ENCODE results near the gene SV2B. TPM values are rescaled to one million over a fixed set of nuclear protein-coding genes. Genes with fewer than 3 reads are reported as not detected.

The SV2B gene
- polyA plus RNA-seq, 2 donors = 0.02 to 0.07 TPM

GRCh38 chr15:91216000-91216399 lies 115.9 kb downstream of the SV2B start:
- no peaks in the 10 kb centered on the region for H3K4me1 ChIP-seq (ENCODE audit: control insufficient read depth in 2 of 2, insufficient read depth in 2 of 2, low read length in 1 of 2)
- H3K4me3 ChIP-seq (ENCODE audit: low read depth in 1 of 2, low read length in 2 of 2) = no peak overlapping the region
- H3K9me3 ChIP-seq (ENCODE audit: control insufficient read depth in 2 of 2, insufficient read depth in 1 of 2, low read depth in 1 of 2, low read length in 1 of 2) = no peaks in the 10 kb centered on the region
- H3K27ac ChIP-seq (ENCODE audit: low read depth in 2 of 2, low read length in 1 of 2) = no peak overlapping the region
- H3K27me3 ChIP-seq (ENCODE audit: control insufficient read depth in 1 of 2, insufficient read depth in 2 of 2, low read length in 2 of 2) = peaks cover 0 to 2% of the 10 kb centered on the region in 2 donors
- H3K36me3 ChIP-seq (ENCODE audit: control insufficient read depth in 2 of 2, insufficient read depth in 2 of 2, low read length in 1 of 2) = no peaks in the 10 kb centered on the region
- 67% methylated on average over 3 of the region's 3 CpGs for WGBS, 2 donors

GRCh38 chr15:91219206-91219605 lies 119.1 kb downstream of the SV2B start:
- Histone ChIP-seq H3K27ac (ENCODE audit: low read depth in 2 of 2, low read length in 1 of 2) (no peak overlapping the region), H3K9me3 (ENCODE audit: control insufficient read depth in 2 of 2, insufficient read depth in 1 of 2, low read depth in 1 of 2, low read length in 1 of 2) (no peaks in the 10 kb centered on the region), H3K27me3 (ENCODE audit: control insufficient read depth in 1 of 2, insufficient read depth in 2 of 2, low read length in 2 of 2) (peaks cover 0 to 2% of the 10 kb centered on the region in 2 donors), H3K36me3 (ENCODE audit: control insufficient read depth in 2 of 2, insufficient read depth in 2 of 2, low read length in 1 of 2) (no peaks in the 10 kb centered on the region), H3K4me1 (ENCODE audit: control insufficient read depth in 2 of 2, insufficient read depth in 2 of 2, low read length in 1 of 2) (no peaks in the 10 kb centered on the region), H3K4me3 (ENCODE audit: low read depth in 1 of 2, low read length in 2 of 2) (no peak overlapping the region)
- WGBS, 2 donors = 27 to 43% methylated on average over 1 of the region's 1 CpG

- no peak overlapping the region for H3K4me3 ChIP-seq (ENCODE audit: low read depth in 1 of 2, low read length in 2 of 2)
- H3K9me3 ChIP-seq (ENCODE audit: control insufficient read depth in 2 of 2, insufficient read depth in 1 of 2, low read depth in 1 of 2, low read length in 1 of 2) = no peaks in the 10 kb centered on the region
- no peaks in the 10 kb centered on the region for H3K36me3 ChIP-seq (ENCODE audit: control insufficient read depth in 2 of 2, insufficient read depth in 2 of 2, low read length in 1 of 2)
- H3K4me1 ChIP-seq (ENCODE audit: control insufficient read depth in 2 of 2, insufficient read depth in 2 of 2, low read length in 1 of 2) = no peaks in the 10 kb centered on the region
- H3K27ac ChIP-seq (ENCODE audit: low read depth in 2 of 2, low read length in 1 of 2) = no peak overlapping the region
- 81 to 82% methylated on average over 8 of the region's 8 CpGs for WGBS, 2 donors
- H3K27me3 ChIP-seq (ENCODE audit: control insufficient read depth in 1 of 2, insufficient read depth in 2 of 2, low read length in 2 of 2) = peaks cover 0 to 2% of the 10 kb centered on the region in 2 donors
Observed at GRCh38 chr15:91222052-91222451, 122.0 kb downstream of the SV2B start.

GRCh38 chr15:91223863-91224262 lies 123.8 kb downstream of the SV2B start:
- H3K36me3 ChIP-seq (ENCODE audit: control insufficient read depth in 2 of 2, insufficient read depth in 2 of 2, low read length in 1 of 2) = no peaks in the 10 kb centered on the region
- 63 to 67% methylated on average over 3 of the region's 3 CpGs for WGBS, 2 donors
- no peak overlapping the region for H3K27ac ChIP-seq (ENCODE audit: low read depth in 2 of 2, low read length in 1 of 2)
- no peaks in the 10 kb centered on the region for H3K4me1 ChIP-seq (ENCODE audit: control insufficient read depth in 2 of 2, insufficient read depth in 2 of 2, low read length in 1 of 2)
- peaks cover 0 to 5% of the 10 kb centered on the region in 2 donors for H3K27me3 ChIP-seq (ENCODE audit: control insufficient read depth in 1 of 2, insufficient read depth in 2 of 2, low read length in 2 of 2)
- peaks cover 0 to under 1% of the 10 kb centered on the region in 2 donors for H3K9me3 ChIP-seq (ENCODE audit: control insufficient read depth in 2 of 2, insufficient read depth in 1 of 2, low read depth in 1 of 2, low read length in 1 of 2)
- no peak overlapping the region for H3K4me3 ChIP-seq (ENCODE audit: low read depth in 1 of 2, low read length in 2 of 2)

GRCh38 chr15:91224755-91225380 lies 124.8 kb downstream of the SV2B start:
- H3K27me3 ChIP-seq (ENCODE audit: control insufficient read depth in 1 of 2, insufficient read depth in 2 of 2, low read length in 2 of 2) = peaks cover 0 to 5% of the 10 kb centered on the region in 2 donors

GRCh38 chr15:91225741-91226140 lies 125.7 kb downstream of the SV2B start:
- Histone ChIP-seq H3K27ac (ENCODE audit: low read depth in 2 of 2, low read length in 1 of 2) (no peak overlapping the region), H3K9me3 (ENCODE audit: control insufficient read depth in 2 of 2, insufficient read depth in 1 of 2, low read depth in 1 of 2, low read length in 1 of 2) (peaks cover 0 to 2% of the 10 kb centered on the region in 2 donors), H3K36me3 (ENCODE audit: control insufficient read depth in 2 of 2, insufficient read depth in 2 of 2, low read length in 1 of 2) (no peaks in the 10 kb centered on the region), H3K4me1 (ENCODE audit: control insufficient read depth in 2 of 2, insufficient read depth in 2 of 2, low read length in 1 of 2) (no peaks in the 10 kb centered on the region), H3K4me3 (ENCODE audit: low read depth in 1 of 2, low read length in 2 of 2) (no peak overlapping the region), H3K27me3 (ENCODE audit: control insufficient read depth in 1 of 2, insufficient read depth in 2 of 2, low read length in 2 of 2) (peaks cover 0 to 2% of the 10 kb centered on the region in 2 donors)
- WGBS, 2 donors = 64 to 72% methylated on average over 5 of the region's 5 CpGs

More at GRCh38 chr15:91224755-91225380, 124.8 kb downstream of the SV2B start:
- Histone ChIP-seq H3K36me3 (ENCODE audit: control insufficient read depth in 2 of 2, insufficient read depth in 2 of 2, low read length in 1 of 2) (no peaks in the 10 kb centered on the region), H3K4me1 (ENCODE audit: control insufficient read depth in 2 of 2, insufficient read depth in 2 of 2, low read length in 1 of 2) (no peaks in the 10 kb centered on the region), H3K9me3 (ENCODE audit: control insufficient read depth in 2 of 2, insufficient read depth in 1 of 2, low read depth in 1 of 2, low read length in 1 of 2) (peaks cover 0 to 2% of the 10 kb centered on the region in 2 donors), H3K27ac (ENCODE audit: low read depth in 2 of 2, low read length in 1 of 2) (no peak overlapping the region), H3K4me3 (ENCODE audit: low read depth in 1 of 2, low read length in 2 of 2) (no peak overlapping the region)
- 60 to 62% methylated on average over 7 of the region's 7 CpGs for WGBS, 2 donors

GRCh38 chr15:91227117-91227516 lies 127.1 kb downstream of the SV2B start:
- Histone ChIP-seq H3K9me3 (ENCODE audit: control insufficient read depth in 2 of 2, insufficient read depth in 1 of 2, low read depth in 1 of 2, low read length in 1 of 2) (peaks cover 0 to 2% of the 10 kb centered on the region in 2 donors), H3K4me3 (ENCODE audit: low read depth in 1 of 2, low read length in 2 of 2) (no peak overlapping the region), H3K36me3 (ENCODE audit: control insufficient read depth in 2 of 2, insufficient read depth in 2 of 2, low read length in 1 of 2) (no peaks in the 10 kb centered on the region), H3K27me3 (ENCODE audit: control insufficient read depth in 1 of 2, insufficient read depth in 2 of 2, low read length in 2 of 2) (peaks cover 0 to 2% of the 10 kb centered on the region in 2 donors), H3K27ac (ENCODE audit: low read depth in 2 of 2, low read length in 1 of 2) (no peak overlapping the region), H3K4me1 (ENCODE audit: control insufficient read depth in 2 of 2, insufficient read depth in 2 of 2, low read length in 1 of 2) (no peaks in the 10 kb centered on the region)
- 55 to 60% methylated on average over 3 of the region's 3 CpGs for WGBS, 2 donors

- H3K9me3 ChIP-seq (ENCODE audit: control insufficient read depth in 2 of 2, insufficient read depth in 1 of 2, low read depth in 1 of 2, low read length in 1 of 2) = peaks cover 0 to 2% of the 10 kb centered on the region in 2 donors
- H3K27ac ChIP-seq (ENCODE audit: low read depth in 2 of 2, low read length in 1 of 2) = no peak overlapping the region
- H3K27me3 ChIP-seq (ENCODE audit: control insufficient read depth in 1 of 2, insufficient read depth in 2 of 2, low read length in 2 of 2) = peaks cover 0 to 2% of the 10 kb centered on the region in 2 donors
- 51 to 54% methylated on average over 5 of the region's 5 CpGs for WGBS, 2 donors
- no peaks in the 10 kb centered on the region for H3K4me1 ChIP-seq (ENCODE audit: control insufficient read depth in 2 of 2, insufficient read depth in 2 of 2, low read length in 1 of 2)
- no peaks in the 10 kb centered on the region for H3K36me3 ChIP-seq (ENCODE audit: control insufficient read depth in 2 of 2, insufficient read depth in 2 of 2, low read length in 1 of 2)
- no peak overlapping the region for H3K4me3 ChIP-seq (ENCODE audit: low read depth in 1 of 2, low read length in 2 of 2)
Observed at GRCh38 chr15:91227766-91228165, 127.7 kb downstream of the SV2B start.

- Histone ChIP-seq H3K4me1 (ENCODE audit: control insufficient read depth in 2 of 2, insufficient read depth in 2 of 2, low read length in 1 of 2) (no peaks in the 10 kb centered on the region), H3K4me3 (ENCODE audit: low read depth in 1 of 2, low read length in 2 of 2) (no peak overlapping the region), H3K36me3 (ENCODE audit: control insufficient read depth in 2 of 2, insufficient read depth in 2 of 2, low read length in 1 of 2) (no peaks in the 10 kb centered on the region), H3K27me3 (ENCODE audit: control insufficient read depth in 1 of 2, insufficient read depth in 2 of 2, low read length in 2 of 2) (peaks cover 0 to 2% of the 10 kb centered on the region in 2 donors), H3K27ac (ENCODE audit: low read depth in 2 of 2, low read length in 1 of 2) (no peak overlapping the region), H3K9me3 (ENCODE audit: control insufficient read depth in 2 of 2, insufficient read depth in 1 of 2, low read depth in 1 of 2, low read length in 1 of 2) (peaks cover 0 to 2% of the 10 kb centered on the region in 2 donors)
- 79 to 80% methylated on average over 3 of the region's 3 CpGs for WGBS, 2 donors
Observed at GRCh38 chr15:91228383-91228782, 128.3 kb downstream of the SV2B start.

GRCh38 chr15:91228890-91229289 lies 128.8 kb downstream of the SV2B start:
- Histone ChIP-seq H3K27me3 (ENCODE audit: control insufficient read depth in 1 of 2, insufficient read depth in 2 of 2, low read length in 2 of 2) (peaks cover 0 to 2% of the 10 kb centered on the region in 2 donors), H3K4me1 (ENCODE audit: control insufficient read depth in 2 of 2, insufficient read depth in 2 of 2, low read length in 1 of 2) (no peaks in the 10 kb centered on the region), H3K27ac (ENCODE audit: low read depth in 2 of 2, low read length in 1 of 2) (no peak overlapping the region), H3K36me3 (ENCODE audit: control insufficient read depth in 2 of 2, insufficient read depth in 2 of 2, low read length in 1 of 2) (no peaks in the 10 kb centered on the region), H3K9me3 (ENCODE audit: control insufficient read depth in 2 of 2, insufficient read depth in 1 of 2, low read depth in 1 of 2, low read length in 1 of 2) (peaks cover 0 to 2% of the 10 kb centered on the region in 2 donors), H3K4me3 (ENCODE audit: low read depth in 1 of 2, low read length in 2 of 2) (no peak overlapping the region)
- WGBS, 2 donors = 76 to 86% methylated on average over 9 of the region's 9 CpGs
